GM21423 (cell line): Measurements from ENCODE around the gene UVRAG.
"Not testable (repeated sequence)": the region's sequence is repeated elsewhere in the genome, so short reads cannot be mapped to it uniquely, and the experiment has no call there.

Experiments used
- ATAC-seq: cut with Tn5 transposase; IDR thresholded peaks from one replicate; pipeline ENCODE4 v1.9.1; 2021; ENCODE audit warnings: mild to moderate bottlenecking, moderate library complexity; ENCODE audit not compliant: unreplicated experiment

The UVRAG gene

GRCh38 chr11:75910426-75911145, 95.6 kb downstream of the UVRAG start:
- ATAC-seq = no peak

GRCh38 chr11:75911459-75911858, 96.4 kb downstream of the UVRAG start:
- ATAC-seq = no peak

GRCh38 chr11:75913984-75914383, 99.0 kb downstream of the UVRAG start:
- no peak for ATAC-seq

- ATAC-seq = no peak
Measured at GRCh38 chr11:75916882-75917281, 101.9 kb downstream of the UVRAG start.

- ATAC-seq = no peak
Measured at GRCh38 chr11:75918331-75918730, 103.3 kb downstream of the UVRAG start.

- no peak for ATAC-seq
Measured at GRCh38 chr11:75919525-75919924, 104.5 kb downstream of the UVRAG start.

GRCh38 chr11:75920848-75921247, 105.8 kb downstream of the UVRAG start:
- ATAC-seq = no peak

- ATAC-seq = no peak
Measured at GRCh38 chr11:75921808-75922207, 106.8 kb downstream of the UVRAG start.

- ATAC-seq = no peak
Measured at GRCh38 chr11:75924966-75925784, 110.2 kb downstream of the UVRAG start.

- ATAC-seq = no peak
Measured at GRCh38 chr11:75925785-75926164, 110.8 kb downstream of the UVRAG start.

- no peak for ATAC-seq
Measured at GRCh38 chr11:75929706-75930105, 114.7 kb downstream of the UVRAG start.

- ATAC-seq = no peak
Measured at GRCh38 chr11:75930534-75930933, 115.5 kb downstream of the UVRAG start.

GRCh38 chr11:75931124-75931523, 116.1 kb downstream of the UVRAG start:
- no peak for ATAC-seq

GRCh38 chr11:75933736-75934135, 118.7 kb downstream of the UVRAG start:
- not testable (repeated sequence) for ATAC-seq

GRCh38 chr11:75934851-75935250, 119.8 kb downstream of the UVRAG start:
- ATAC-seq = no peak

- no peak for ATAC-seq
Measured at GRCh38 chr11:75938543-75938942, 123.5 kb downstream of the UVRAG start.

- no peak for ATAC-seq
Measured at GRCh38 chr11:75939516-75939915, 124.5 kb downstream of the UVRAG start.

- no peak for ATAC-seq
Measured at GRCh38 chr11:75939992-75940391, 125.0 kb downstream of the UVRAG start.

GRCh38 chr11:75940911-75941310, 125.9 kb downstream of the UVRAG start:
- ATAC-seq = no peak

- no peak for ATAC-seq
Measured at GRCh38 chr11:75944515-75944914, 129.5 kb downstream of the UVRAG start.

GRCh38 chr11:75945446-75945845, 130.4 kb downstream of the UVRAG start:
- no peak for ATAC-seq

- ATAC-seq = no peak
Measured at GRCh38 chr11:75945947-75946346, 130.9 kb downstream of the UVRAG start.
